GM21360 (cell line): ENCODE data around the gene ACOXL.
A peak's percentile ranks its signal among the peaks of the same experiment; 100 is the strongest.

Experiments
- ATAC-seq: cut with Tn5 transposase; IDR thresholded peaks from one replicate; pipeline ENCODE4 v1.9.1; 2021; ENCODE audit warnings: mild to moderate bottlenecking, moderate library complexity; ENCODE audit not compliant: unreplicated experiment

The ACOXL gene

DNA sequence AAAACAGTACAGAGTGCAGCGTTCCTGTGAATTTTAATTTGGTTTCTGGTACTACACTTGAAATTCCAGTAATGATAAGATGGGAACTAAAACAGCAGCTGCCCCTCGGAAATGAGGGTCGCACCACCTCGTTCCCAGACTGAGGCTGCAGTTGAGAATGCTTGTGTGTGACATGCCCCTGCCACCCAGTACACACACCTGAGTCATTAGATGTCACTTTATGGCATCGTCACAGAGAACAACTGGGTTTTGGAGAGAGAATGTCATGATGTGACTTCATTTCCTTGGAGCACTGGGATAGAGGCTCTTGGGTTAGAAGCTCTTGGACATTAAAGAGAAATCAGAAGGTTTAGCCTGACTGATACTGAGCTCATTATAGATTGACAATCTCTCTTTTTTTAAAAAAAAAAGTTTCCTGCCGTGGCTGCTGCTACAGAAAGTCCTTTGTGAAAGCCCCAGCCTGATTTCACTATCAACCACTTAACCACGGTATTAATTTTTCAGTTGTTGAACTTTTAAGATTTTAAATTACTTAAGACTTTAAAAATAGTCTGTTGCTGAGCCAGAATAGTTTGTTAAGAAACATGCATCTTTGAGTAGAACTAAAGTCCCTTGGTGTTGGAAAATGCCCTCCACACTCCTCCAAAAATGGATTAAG, 412.9 kb downstream of the ACOXL start:
- no peak for ATAC-seq

DNA sequence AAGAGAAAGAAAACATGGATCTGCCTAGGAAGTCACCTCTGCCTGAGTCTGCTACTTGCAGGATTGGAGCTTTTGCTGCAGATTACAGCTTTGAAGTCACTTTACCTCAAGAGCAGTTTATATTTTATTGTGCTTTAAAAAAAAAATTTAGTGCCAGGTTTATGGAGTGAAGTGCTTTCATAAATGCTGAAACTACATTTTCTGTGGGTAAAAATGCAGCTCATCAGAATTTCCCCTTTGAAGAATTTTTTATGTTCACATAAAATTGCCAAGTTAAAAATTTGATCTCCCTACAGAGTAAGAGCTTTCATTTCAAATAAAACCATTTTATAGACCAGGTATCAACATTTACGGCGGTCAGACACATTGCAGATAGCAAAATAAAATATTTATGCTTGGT, 413.6 kb downstream of the ACOXL start:
- ATAC-seq: no peak

- no peak for ATAC-seq
Measured at GRCh38 chr2:111148225-111148873, 416.0 kb downstream of the ACOXL start.

DNA sequence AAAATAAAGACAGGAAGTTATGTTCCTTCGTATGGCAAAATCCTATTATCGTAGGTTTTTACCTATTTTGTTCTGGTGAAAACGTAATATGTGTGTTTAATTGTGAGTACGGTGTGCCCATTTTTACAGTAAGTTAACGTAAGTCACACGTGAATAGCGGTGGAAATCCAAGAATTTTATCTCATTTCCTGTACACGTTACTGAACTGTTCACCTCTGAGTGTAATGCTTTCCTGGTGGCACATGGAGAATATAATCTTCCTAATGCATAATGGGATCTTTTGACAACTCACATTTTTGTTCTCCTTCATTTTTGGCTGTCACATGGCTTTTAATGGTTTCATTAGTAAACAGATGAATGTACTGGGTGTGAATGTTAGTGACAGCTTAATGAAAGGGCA, 416.6 kb downstream of the ACOXL start:
- ATAC-seq: no peak

DNA sequence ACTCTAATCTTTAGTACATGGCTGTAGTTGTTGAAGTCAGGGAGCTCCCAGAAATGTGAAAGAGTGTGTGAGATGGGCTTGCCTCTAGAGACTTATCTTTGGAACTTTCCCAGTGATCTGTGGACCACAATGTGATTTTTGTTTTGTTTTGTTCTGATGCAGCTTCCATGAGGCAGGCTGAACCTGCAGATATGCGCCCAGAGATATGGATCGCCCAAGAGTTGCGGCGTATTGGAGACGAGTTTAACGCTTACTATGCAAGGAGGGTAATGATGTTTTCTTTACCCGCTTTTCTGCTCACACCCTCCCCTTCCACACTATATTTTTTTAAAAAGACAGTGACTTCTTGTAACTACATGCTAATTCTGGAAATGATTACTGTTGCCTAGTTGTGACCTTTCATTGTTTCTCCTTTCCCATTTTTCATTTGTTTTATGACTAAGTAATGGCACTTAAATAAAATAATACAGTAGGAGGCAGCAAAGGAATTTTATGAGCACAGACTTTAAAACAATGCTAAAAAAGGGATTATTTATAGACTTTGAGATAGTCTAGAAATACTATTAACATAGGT, 417.6 kb downstream of the ACOXL start:
- ATAC-seq: no peak

DNA sequence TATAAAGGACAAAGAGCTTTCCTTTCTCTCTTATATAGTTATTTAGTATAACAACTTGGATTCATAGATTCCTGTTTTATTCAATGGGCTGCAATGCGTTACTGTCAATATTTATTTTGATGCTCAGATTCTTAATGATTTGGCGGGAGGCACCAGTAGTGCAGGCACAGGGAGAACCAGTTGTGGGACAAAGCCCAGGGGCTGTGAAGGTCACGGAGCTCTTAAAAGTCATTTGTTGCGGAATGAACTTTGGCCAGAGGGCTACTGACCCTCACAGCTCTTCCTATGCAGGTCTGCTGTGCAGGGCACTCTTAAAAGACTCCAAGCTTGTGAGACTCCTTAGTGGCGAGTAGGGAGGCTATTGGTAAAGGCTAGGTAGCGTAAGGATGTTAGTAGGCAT, 422.4 kb downstream of the ACOXL start:
- no peak for ATAC-seq

DNA sequence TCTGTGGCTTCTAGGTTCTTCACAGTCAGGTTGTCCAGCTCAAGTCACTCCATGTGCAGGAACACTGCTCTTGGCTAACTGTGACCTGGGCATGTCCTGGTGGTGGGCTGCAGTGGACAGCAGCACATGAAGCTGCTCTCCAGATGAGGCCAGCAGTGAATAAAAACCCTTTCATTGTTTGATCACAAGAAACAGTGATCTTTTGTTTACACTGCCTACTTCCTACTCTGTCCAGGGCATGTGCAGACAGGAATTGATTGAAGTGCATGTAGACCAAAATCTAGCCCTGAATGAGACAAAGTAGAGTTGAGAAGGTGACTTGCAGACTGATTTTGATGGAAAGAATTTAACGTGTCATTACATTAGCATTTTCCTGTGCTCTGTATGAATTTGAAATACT, 423.2 kb downstream of the ACOXL start:
- no peak for ATAC-seq

DNA sequence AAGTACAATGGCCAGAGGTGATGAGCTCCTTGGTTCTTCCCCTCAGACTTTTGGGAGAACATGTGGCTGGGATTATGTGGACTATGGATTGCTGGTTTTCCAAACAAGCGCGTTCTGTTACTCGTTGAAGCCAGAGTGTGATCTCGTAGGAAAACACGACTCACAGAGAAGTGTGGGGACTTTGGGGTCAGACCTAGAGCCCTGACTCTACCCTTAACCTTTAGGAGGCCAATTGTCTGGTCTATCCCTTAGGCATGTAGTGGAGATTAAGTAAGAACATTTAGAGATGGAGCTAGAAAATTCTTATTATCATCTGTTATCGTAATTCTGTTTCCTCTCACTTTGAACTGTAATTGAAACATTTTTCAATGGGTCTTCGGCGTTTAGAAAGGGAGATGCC, 424.2 kb downstream of the ACOXL start:
- ATAC-seq: no peak

DNA sequence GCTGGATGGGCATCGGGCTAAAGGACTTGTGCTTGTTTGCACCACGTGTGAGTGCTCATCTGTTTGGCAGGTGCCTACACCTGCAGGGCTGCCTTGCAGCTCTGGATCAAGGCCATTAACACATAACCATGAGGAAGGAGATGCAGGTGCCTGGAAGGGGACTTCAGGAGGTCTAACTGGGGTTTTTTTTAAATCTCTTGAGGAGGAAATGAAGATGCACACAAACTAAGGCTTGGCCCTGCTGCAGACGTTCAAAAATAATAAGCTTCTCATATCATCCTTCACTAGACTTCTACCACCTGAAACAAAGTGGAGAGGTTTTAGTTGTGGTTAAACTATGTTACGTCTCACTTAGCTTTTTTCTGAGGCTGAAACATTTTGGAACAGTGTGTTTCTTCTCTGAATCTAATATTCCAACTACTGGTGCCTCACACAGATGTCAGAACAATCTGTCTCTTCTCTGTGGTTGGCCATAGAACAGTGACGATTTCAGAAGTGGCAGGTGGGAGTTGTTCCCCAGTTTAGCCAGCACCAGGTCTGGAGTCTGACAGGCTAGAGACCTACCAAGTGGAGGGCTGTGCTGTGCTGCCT, 424.8 kb downstream of the ACOXL start:
- peak; percentile 55 for ATAC-seq

- peak; percentile 36 for ATAC-seq
Measured at GRCh38 chr2:111157798-111158197, 425.4 kb downstream of the ACOXL start.

DNA sequence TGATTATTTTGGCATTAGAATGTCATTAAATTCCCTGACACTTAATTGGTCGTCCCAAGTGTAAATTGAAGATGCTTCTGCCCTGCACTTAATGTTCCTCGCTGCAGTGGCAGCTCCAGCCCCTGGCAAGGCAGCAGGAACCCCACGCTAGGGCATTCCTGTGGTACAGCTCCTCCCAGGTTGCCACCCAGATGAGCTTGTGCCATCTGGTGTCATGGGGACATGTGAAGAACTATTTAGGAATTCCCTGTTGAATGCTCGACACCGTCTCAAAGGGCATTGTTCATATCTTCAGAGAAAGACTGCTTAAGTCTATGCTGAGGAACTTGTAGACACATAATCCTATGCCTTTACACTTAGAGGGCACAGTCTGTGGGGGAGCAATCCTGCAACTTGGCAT, 427.3 kb downstream of the ACOXL start:
- ATAC-seq: no peak

DNA sequence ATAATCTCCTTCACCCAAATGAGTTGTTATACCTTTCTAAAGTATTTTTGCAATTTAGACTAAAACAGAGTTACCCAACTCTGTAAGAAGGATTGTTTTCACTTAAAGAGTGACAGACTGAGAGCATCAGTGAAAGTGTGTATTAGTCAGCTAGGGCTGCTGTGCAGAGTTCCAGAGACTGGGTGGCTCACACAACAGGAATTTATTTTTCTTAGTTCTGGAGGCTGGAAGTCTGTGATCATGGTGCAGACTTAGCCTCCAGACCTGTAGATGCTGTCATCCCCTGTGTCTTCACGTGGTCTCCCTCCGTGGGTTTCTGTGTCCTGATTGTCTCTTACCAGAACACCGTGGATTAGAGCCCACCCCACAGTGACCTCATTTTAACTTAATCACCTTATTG, 428.4 kb downstream of the ACOXL start:
- ATAC-seq: no peak

DNA sequence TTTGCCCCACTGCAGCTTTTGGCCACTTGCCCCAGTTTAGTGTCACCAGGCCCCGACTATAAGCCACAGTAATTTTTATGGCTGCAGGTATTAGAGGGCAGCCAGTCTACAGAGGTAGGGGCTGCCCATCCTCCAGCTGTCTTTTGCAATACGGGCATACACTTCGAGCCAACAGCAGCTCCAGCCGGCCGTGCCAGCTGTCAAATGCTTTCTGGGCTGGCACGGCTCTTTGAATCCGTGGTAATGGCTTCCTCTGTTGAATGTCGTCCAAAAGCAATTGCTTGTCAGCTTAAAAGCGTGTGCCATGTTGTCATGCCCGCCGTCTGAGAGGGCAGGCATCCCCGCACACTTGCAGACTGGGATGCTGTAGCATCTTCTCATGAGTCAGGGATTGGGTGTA, 429.6 kb downstream of the ACOXL start:
- no peak for ATAC-seq

DNA sequence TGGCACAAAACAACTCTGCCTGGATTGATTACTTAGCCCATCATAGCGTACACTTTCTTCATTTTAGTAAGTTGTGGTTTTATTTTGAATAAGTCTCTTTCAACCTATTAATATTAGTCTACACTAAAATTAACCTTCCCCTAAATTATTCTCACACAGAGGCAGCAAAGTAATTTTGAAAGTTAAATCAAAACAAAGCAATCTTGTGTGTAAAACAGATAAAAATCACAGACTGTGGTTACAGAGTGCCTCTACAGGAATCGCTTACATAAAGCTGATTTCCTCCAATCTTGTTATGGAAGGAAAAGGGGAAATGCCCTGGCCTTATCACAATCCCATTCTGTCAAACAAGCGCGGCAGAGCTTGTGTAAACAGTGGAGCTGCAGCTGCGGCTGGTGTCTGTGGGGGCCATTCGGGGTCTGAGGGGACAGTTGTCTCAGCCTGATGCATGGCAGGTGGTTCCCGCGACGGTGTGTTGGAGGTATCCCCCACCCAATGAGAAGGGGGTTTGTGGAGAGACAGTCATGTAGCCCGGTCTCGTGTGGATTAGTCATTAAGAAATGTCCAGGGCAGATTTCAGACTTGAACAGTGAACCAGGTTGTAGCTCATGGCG, 430.5 kb downstream of the ACOXL start:
- ATAC-seq: no peak

- ATAC-seq: no peak
Measured at GRCh38 chr2:111164078-111164477, 431.7 kb downstream of the ACOXL start.

- no peak for ATAC-seq
Measured at GRCh38 chr2:111165084-111165483, 432.7 kb downstream of the ACOXL start.

- ATAC-seq: no peak
Measured at GRCh38 chr2:111166115-111166514, 433.7 kb downstream of the ACOXL start.

GRCh38 chr2:111167076-111167862, 434.9 kb downstream of the ACOXL start:
- no peak for ATAC-seq

DNA sequence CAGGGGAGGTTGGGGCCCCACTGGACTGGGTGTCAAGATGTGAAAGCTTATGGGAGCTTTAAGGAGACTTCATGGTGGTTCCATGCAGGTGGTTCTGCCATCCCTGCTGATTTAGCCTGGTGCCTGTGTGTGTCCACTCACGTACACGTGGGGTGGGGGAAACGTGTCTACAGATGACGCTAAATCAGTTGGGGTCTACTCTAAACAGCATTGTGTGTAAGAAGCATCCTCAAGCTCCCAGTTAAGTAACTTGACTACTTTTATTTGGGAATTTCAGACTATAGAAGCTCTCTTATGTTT, 435.4 kb downstream of the ACOXL start:
- no peak for ATAC-seq
